NB4 (cell line): ENCODE results near the gene CAMSAP3.

ENCODE experiments used
- DNase-seq: peaks from one replicate; pipeline ENCODE4 v3.0.0; 2010; ENCODE audit warnings: low read depth
- H3K4me3 ChIP-seq: one replicate; pipeline ENCODE4 v1.5.1; 2011; ENCODE audit warnings: mild to moderate bottlenecking, low read depth, low read length, moderate library complexity
- CTCF ChIP-seq: IDR thresholded peaks from one replicate; pipeline ENCODE4 v1.5.1; 2012; ENCODE audit warnings: low read depth, low read length
- MAX ChIP-seq: IDR thresholded peaks from 2 replicates; pipeline ENCODE4 v1.6.1; 2011; ENCODE audit warnings: low read depth, low read length
- MYC ChIP-seq: IDR thresholded peaks from 2 replicates; pipeline ENCODE4 v1.6.1; 2011; ENCODE audit warnings: low read depth, low read length
- POLR2A ChIP-seq: IDR thresholded peaks from 2 replicates; pipeline ENCODE4 v1.6.1; 2011; ENCODE audit warnings: mild to moderate bottlenecking; ENCODE audit not compliant: insufficient read length; ENCODE audit errors: extremely low read depth

The CAMSAP3 gene

GRCh38 chr19:7620442-7621412 lies 25.1 kb downstream of the CAMSAP3 start:
- TF ChIP-seq CTCF (no peak), MYC (no peak), MAX (no peak), POLR2A (no peak)
- H3K4me3 ChIP-seq = no peak overlapping the region
- DNase-seq = no peak

- TF ChIP-seq MYC = no peak
- TF ChIP-seq CTCF = no peak
- no peak for TF ChIP-seq MAX
- TF ChIP-seq POLR2A = no peak
- H3K4me3 ChIP-seq = no peak overlapping the region
- DNase-seq = no peak
These were observed 27.4 kb downstream of the CAMSAP3 start for GRCh38 chr19:7622933-7623685.

GRCh38 chr19:7623725-7624603 lies 28.3 kb downstream of the CAMSAP3 start:
- no peak for DNase-seq
- TF ChIP-seq MYC = no peak
- TF ChIP-seq MAX = no peak
- TF ChIP-seq POLR2A = no peak
- TF ChIP-seq CTCF = no peak
- no peak overlapping the region for H3K4me3 ChIP-seq

GRCh38 chr19:7624810-7625209 lies 29.1 kb downstream of the CAMSAP3 start:
- DNase-seq = no peak
- TF ChIP-seq MYC = no peak
- no peak for TF ChIP-seq CTCF
- TF ChIP-seq MAX = no peak
- no peak for TF ChIP-seq POLR2A
- no peak overlapping the region for H3K4me3 ChIP-seq

GRCh38 chr19:7625763-7626372 lies 30.2 kb downstream of the CAMSAP3 start:
- no peak for DNase-seq
- TF ChIP-seq CTCF (no peak), MYC (no peak), POLR2A (no peak), MAX (no peak)

More at GRCh38 chr19:7625763-7626372, 30.2 kb downstream of the CAMSAP3 start:
- no peak overlapping the region for H3K4me3 ChIP-seq
